GM12878 (cell line): ENCODE data around the gene ADGRD2. TPM values are rescaled to one million over a fixed set of nuclear protein-coding genes. Genes with fewer than 3 reads are reported as not detected.

Source experiments
- ATAC-seq: fragments of 200-7000 bp; cut with Tn5 transposase; 3 replicates; pipeline ENCODE4 v1.9.1; 2020; ENCODE audit warnings: mild to moderate bottlenecking, moderate library complexity
- BruUV-seq: library from RNA; stranded (reverse); fragments of 400-500 nt; replicated peaks from 2 replicates; lab custom pipeline; 2021; lab: Mats Ljungman, UMichigan
- CTCF ChIA-PET: fragments of 300-600 bp; sonication (Branson Sonifier 250); formaldehyde crosslinking; extraction: SDS; loops from one replicate; lab custom pipeline; 2021; ENCODE audit warnings: inconsistent platforms; lab: Yijun Ruan, JAX
- POLR2A ChIA-PET: fragments of 350-600 bp; formaldehyde crosslinking; extraction: SDS; loops from one replicate; lab custom pipeline; 2021; ENCODE audit warnings: inconsistent platforms; lab: Charles Lee
- RAD21 ChIA-PET: fragments of 300-600 bp; sonication (Branson Sonifier 250); formaldehyde crosslinking; loops from one replicate; lab custom pipeline; 2023; ENCODE audit warnings: antibody characterized with exemption; ENCODE audit not compliant: unreplicated experiment; lab: Charles Lee
- SMC1A ChIA-PET: fragments of 300-600 bp; sonication (Branson Sonifier 250); formaldehyde crosslinking; loops from one replicate; lab custom pipeline; 2023; ENCODE audit not compliant: unreplicated experiment, uncharacterized antibody; lab: Charles Lee
- DNase-seq: peaks from one replicate; pipeline ENCODE4 v3.0.0-alpha.2; 2011; ENCODE audit warnings: low read depth, low spot score
- FAIRE-seq: peaks from 3 replicates; lab custom pipeline; 2011; peaks lifted over from hg19 to GRCh38; lab: Jason Lieb, UNC
- H2AFZ ChIP-seq: 2 replicates; pipeline ENCODE4 v1.6.0; 2011; ENCODE audit warnings: low read depth, low read length, control low read depth; ENCODE audit not compliant: control insufficient read depth
- H3K27ac ChIP-seq: 2 replicates; pipeline ENCODE4 v1.5.1; 2011; ENCODE audit warnings: control low read depth; ENCODE audit not compliant: control insufficient read depth, insufficient read depth
- H3K27me3 ChIP-seq, 2 experiments: replicated peaks in 1 of 2; 2 replicates each; pipeline versions ENCODE4 v1.6.0 to v1.6.1; 2011; ENCODE audit warnings: low read length in 1 of 2; ENCODE audit not compliant: control insufficient read depth in 2 of 2, insufficient read depth in 2 of 2
- H3K36me3 ChIP-seq, 2 experiments: 2 replicates each; pipeline ENCODE4 v1.5.1; 2011; ENCODE audit warnings: low read length in 1 of 2; ENCODE audit not compliant: control insufficient read depth in 2 of 2, insufficient read depth in 2 of 2
- H3K4me1 ChIP-seq: 2 replicates; pipeline ENCODE4 v1.6.1; 2011; ENCODE audit warnings: mild to moderate bottlenecking, low read length, moderate library complexity, mixed read lengths; ENCODE audit not compliant: control insufficient read depth, insufficient read depth
- H3K4me2 ChIP-seq: 2 replicates; pipeline ENCODE4 v1.6.0; 2011; ENCODE audit warnings: control low read depth; ENCODE audit not compliant: control insufficient read depth, insufficient read depth
- H3K4me3 ChIP-seq: fragments of 200-600 bp; sonication (generic); 2 replicates; pipeline ENCODE4 v1.5.1; 2016
- H3K79me2 ChIP-seq: 2 replicates; pipeline ENCODE4 v1.6.0; 2011; ENCODE audit warnings: low read length; ENCODE audit not compliant: control insufficient read depth, insufficient read depth
- H3K9ac ChIP-seq: 2 replicates; pipeline ENCODE4 v1.8.0; 2011; ENCODE audit warnings: low read length, control low read depth, mixed read lengths; ENCODE audit not compliant: control insufficient read depth, insufficient read depth
- H3K9me3 ChIP-seq: replicated peaks from 3 replicates; pipeline ENCODE4 v1.5.1; 2011; ENCODE audit warnings: mild to moderate bottlenecking, low read length; ENCODE audit not compliant: control insufficient read depth, insufficient read depth
- H4K20me1 ChIP-seq: 2 replicates; pipeline ENCODE4 v1.6.0; 2011; ENCODE audit not compliant: control insufficient read depth, insufficient read depth
- BHLHE40 ChIP-seq, 2 experiments: fragments of 450-650 bp in 1 of 2; IDR thresholded peaks; 2 replicates each; pipeline ENCODE4 v1.6.1; 2011 to 2017; ENCODE audit warnings: low read depth in 2 of 2, borderline replicate concordance in 1 of 2, improper control_type of control experiment in 1 of 2, low read length in 1 of 2, mild to moderate bottlenecking in 1 of 2
- CBFB ChIP-seq: IDR thresholded peaks from 2 replicates; pipeline ENCODE4 v1.6.1; 2016; ENCODE audit warnings: antibody characterized with exemption, low read depth
- CHD2 ChIP-seq: IDR thresholded peaks from 2 replicates; pipeline ENCODE4 v1.6.1; 2011; ENCODE audit warnings: low read depth, low read length, improper control_type of control experiment, borderline replicate concordance
- EGR1 ChIP-seq, 2 experiments: IDR thresholded peaks; 1 replicate in 1 of 2; 2 replicates in 1 of 2; pipeline ENCODE4 v1.6.1; 2011 to 2012; ENCODE audit warnings: low read depth in 2 of 2, low read length in 2 of 2, borderline replicate concordance in 1 of 2, mild to moderate bottlenecking in 1 of 2, moderate library complexity in 1 of 2
- ESRRA ChIP-seq: IDR thresholded peaks from 2 replicates; pipeline ENCODE4 v1.6.1; 2012; ENCODE audit warnings: mild to moderate bottlenecking, low read length, improper control_type of control experiment
- FOXK2 ChIP-seq: fragments of 450-650 bp; IDR thresholded peaks from 2 replicates; pipeline ENCODE4 v1.6.1; 2017; ENCODE audit warnings: mild to moderate bottlenecking, moderate library complexity
- GATAD2B ChIP-seq: fragments of 450-650 bp; conservative IDR thresholded peaks from 2 replicates; pipeline ENCODE4 v1.6.1; 2017; ENCODE audit warnings: low read depth, mild to moderate bottlenecking, moderate library complexity
- LARP7 ChIP-seq: fragments of 450-650 bp; IDR thresholded peaks from 2 replicates; pipeline ENCODE4 v1.6.1; 2017; ENCODE audit warnings: mild to moderate bottlenecking
- MEF2A ChIP-seq: IDR thresholded peaks from 2 replicates; pipeline ENCODE4 v1.6.1; 2011; ENCODE audit warnings: low read depth, mild to moderate bottlenecking, low read length, moderate library complexity; ENCODE audit not compliant: insufficient read depth
- TCF3 ChIP-seq: IDR thresholded peaks from 2 replicates; pipeline ENCODE4 v1.6.1; 2012; ENCODE audit warnings: low read depth, mild to moderate bottlenecking, low read length, borderline replicate concordance; ENCODE audit not compliant: insufficient read depth
- WRNIP1 ChIP-seq: IDR thresholded peaks from 2 replicates; pipeline ENCODE4 v1.6.1; 2011; ENCODE audit warnings: low read depth, low read length, improper control_type of control experiment, borderline replicate concordance
- ZBED1 ChIP-seq: IDR thresholded peaks from 2 replicates; pipeline ENCODE4 v1.6.1; 2016; ENCODE audit warnings: borderline replicate concordance
- ZBTB40 ChIP-seq: fragments of 450-650 bp; IDR thresholded peaks from 2 replicates; pipeline ENCODE4 v1.6.1; 2016; ENCODE audit warnings: mild to moderate bottlenecking, moderate library complexity, borderline replicate concordance
- WGBS: methylation state at CpG from one replicate; pipeline ENCODE4 v1.1.6; 2016; ENCODE audit warnings: low lambda C conversion rate; ENCODE audit not compliant: insufficient replicate concordance, insufficient coverage; ENCODE audit errors: missing lambda C conversion rate; 5-methylcytosine and 5-hydroxymethylcytosine counted together
- in situ Hi-C: fragments of 300-500 bp; cut with MboI; formaldehyde crosslinking; loops from 9 replicates; pipeline ENCODE4 v1.14.3; 2018; ENCODE audit warnings: mixed read lengths
- intact Hi-C: fragments of 100-400 bp; cut with micrococcal nuclease; formaldehyde crosslinking; loops from one replicate; pipeline ENCODE4 v1.14.2; 2022; ENCODE audit not compliant: unreplicated experiment
- polyA plus RNA-seq, 11 experiments: library from polyadenylated mRNA; depleted of rRNA in 4 of 11; unstranded in 6 of 11; stranded (reverse) in 5 of 11; fragments of >200 nt; fragmentation: Nextera tagmentation in 4 of 11; fragmentation: Illumina TruSeq in 1 of 11; extraction: Ambion mirVana in 4 of 11; extraction: Trizol in 1 of 11; gene quantifications; 1 replicate in 1 of 11; 2 replicates in 10 of 11; pipeline versions ENCODE4 v1.2.1 to v1.2.3, GENCODE V29; 2011 to 2016; ENCODE audit warnings: inconsistent platforms in 2 of 11, missing spikeins in 2 of 11, low read depth in 1 of 11
- total RNA-seq, 4 experiments: library from RNA; depleted of rRNA in 3 of 4; stranded (reverse); fragments of >200 nt in 3 of 4; fragmentation: Illumina TruSeq in 1 of 4; extraction: Trizol in 1 of 4; gene quantifications; 2 replicates each; pipeline versions ENCODE4 v1.2.1 to v1.2.3, GENCODE V29; 2013 to 2021
- TF ChIP-seq, protein P1 (sequence below): fragments of 450-650 bp; IDR thresholded peaks from 2 replicates; pipeline ENCODE4 v1.6.1; 2016; ENCODE audit warnings: mild to moderate bottlenecking
- TF ChIP-seq, protein P2 (sequence below): IDR thresholded peaks from 2 replicates; pipeline ENCODE4 v1.6.1; 2011; ENCODE audit warnings: low read depth, mild to moderate bottlenecking, low read length, moderate library complexity, borderline replicate concordance; ENCODE audit errors: extremely low read depth

The ADGRD2 gene
- total and polyA plus RNA-seq, 10 of the 15 experiments (the other 5 are each of a cell fraction or from before 2014, with no cell fraction given) = not detected

GRCh38 chr9:124498040-124498439 lies 47.8 kb downstream of the ADGRD2 start (continued):
- TF ChIP-seq, protein P1, sequence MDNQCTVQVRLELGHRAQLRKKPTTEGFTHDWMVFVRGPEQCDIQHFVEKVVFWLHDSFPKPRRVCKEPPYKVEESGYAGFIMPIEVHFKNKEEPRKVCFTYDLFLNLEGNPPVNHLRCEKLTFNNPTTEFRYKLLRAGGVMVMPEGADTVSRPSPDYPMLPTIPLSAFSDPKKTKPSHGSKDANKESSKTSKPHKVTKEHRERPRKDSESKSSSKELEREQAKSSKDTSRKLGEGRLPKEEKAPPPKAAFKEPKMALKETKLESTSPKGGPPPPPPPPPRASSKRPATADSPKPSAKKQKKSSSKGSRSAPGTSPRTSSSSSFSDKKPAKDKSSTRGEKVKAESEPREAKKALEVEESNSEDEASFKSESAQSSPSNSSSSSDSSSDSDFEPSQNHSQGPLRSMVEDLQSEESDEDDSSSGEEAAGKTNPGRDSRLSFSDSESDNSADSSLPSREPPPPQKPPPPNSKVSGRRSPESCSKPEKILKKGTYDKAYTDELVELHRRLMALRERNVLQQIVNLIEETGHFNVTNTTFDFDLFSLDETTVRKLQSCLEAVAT = no peak

GRCh38 chr9:124498499-124499146 lies 48.4 kb downstream of the ADGRD2 start:
- BruUV-seq = no TSS peak
- H3K4me1 ChIP-seq = peaks cover 33% of the 10 kb centered on the region
- H3K4me2 ChIP-seq = no peak overlapping the region
- DNase-seq (no peak), FAIRE-seq (no peak), ATAC-seq (no peak)
- no peak overlapping the region for H3K27ac ChIP-seq
- RAD21 ChIA-PET = no interaction called here
- in situ Hi-C loops = no loop called here
- CTCF ChIA-PET = interaction anchor here (1.9 kb wide), 1 partner anchor 38 kb away, joined by 5 read pairs; no protein-coding TSS in a partner anchor
- no peak overlapping the region for H3K4me3 ChIP-seq
- no peaks in the 10 kb centered on the region for H3K79me2 ChIP-seq
- WGBS = 64% methylated on average over 15 of the region's 15 CpGs
- H3K27me3 ChIP-seq = peaks cover 2 to 4% of the 10 kb centered on the region in 2 experiments; a peak in 3 of 4 replicates
- SMC1A ChIA-PET = interaction anchor here (0.8 kb wide), 1 partner anchor 25 kb away, joined by 3 read pairs; no protein-coding TSS in a partner anchor
- POLR2A ChIA-PET = no interaction called here
- no peaks in the 10 kb centered on the region for H4K20me1 ChIP-seq
- H3K9me3 ChIP-seq = no peaks in the 10 kb centered on the region
- intact Hi-C loops = no loop called here
- H2AFZ ChIP-seq = no peak overlapping the region
- no peak overlapping the region for H3K9ac ChIP-seq
- H3K36me3 ChIP-seq = no peaks in the 10 kb centered on the region
- TF ChIP-seq ZBTB40 (no peak), FOXK2 (no peak), GATAD2B (no peak), WRNIP1 (no peak), ZBED1 (no peak), CHD2 (no peak), ESRRA (no peak), CBFB (no peak), LARP7 (no peak), EGR1 (IDR thresholded peaks at IDR 0.05; ENCODE audit: borderline replicate concordance in 1 of 2, low read depth in 2 of 2, low read length in 2 of 2) (no peak), TCF3 (no peak), MEF2A (no peak), BHLHE40 (IDR thresholded peaks at IDR 0.05; ENCODE audit: borderline replicate concordance in 1 of 2, low read depth in 2 of 2, low read length in 1 of 2) (no peak)
- TF ChIP-seq, protein P2, sequence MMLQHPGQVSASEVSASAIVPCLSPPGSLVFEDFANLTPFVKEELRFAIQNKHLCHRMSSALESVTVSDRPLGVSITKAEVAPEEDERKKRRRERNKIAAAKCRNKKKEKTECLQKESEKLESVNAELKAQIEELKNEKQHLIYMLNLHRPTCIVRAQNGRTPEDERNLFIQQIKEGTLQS = no peak
